Gastroesophageal sphincter (tissue), 3 donors: Measurements from ENCODE around the gene MCF2.

Source experiments
- POLR2AphosphoS5 ChIP-seq: sonication (generic); formaldehyde crosslinking; IDR thresholded peaks from one replicate; pipeline ENCODE4 v1.6.1; 2017; ENCODE audit warnings: antibody characterized with exemption
- TF ChIP-seq, protein P1 (sequence below), 4 experiments: fragments of 200-600 bp in 2 of 4; fragments of 450-650 bp in 2 of 4; sonication (generic) in 1 of 4; IDR thresholded peaks; one replicate each; pipeline ENCODE4 v1.5.1; 2017 to 2019; ENCODE audit warnings: antibody characterized with exemption in 4 of 4, mild to moderate bottlenecking in 2 of 4, moderate library complexity in 2 of 4

GRCh38 chrX:139751053-139751452 is 43.1 kb upstream of the MCF2 start:
- TF ChIP-seq, protein P1, sequence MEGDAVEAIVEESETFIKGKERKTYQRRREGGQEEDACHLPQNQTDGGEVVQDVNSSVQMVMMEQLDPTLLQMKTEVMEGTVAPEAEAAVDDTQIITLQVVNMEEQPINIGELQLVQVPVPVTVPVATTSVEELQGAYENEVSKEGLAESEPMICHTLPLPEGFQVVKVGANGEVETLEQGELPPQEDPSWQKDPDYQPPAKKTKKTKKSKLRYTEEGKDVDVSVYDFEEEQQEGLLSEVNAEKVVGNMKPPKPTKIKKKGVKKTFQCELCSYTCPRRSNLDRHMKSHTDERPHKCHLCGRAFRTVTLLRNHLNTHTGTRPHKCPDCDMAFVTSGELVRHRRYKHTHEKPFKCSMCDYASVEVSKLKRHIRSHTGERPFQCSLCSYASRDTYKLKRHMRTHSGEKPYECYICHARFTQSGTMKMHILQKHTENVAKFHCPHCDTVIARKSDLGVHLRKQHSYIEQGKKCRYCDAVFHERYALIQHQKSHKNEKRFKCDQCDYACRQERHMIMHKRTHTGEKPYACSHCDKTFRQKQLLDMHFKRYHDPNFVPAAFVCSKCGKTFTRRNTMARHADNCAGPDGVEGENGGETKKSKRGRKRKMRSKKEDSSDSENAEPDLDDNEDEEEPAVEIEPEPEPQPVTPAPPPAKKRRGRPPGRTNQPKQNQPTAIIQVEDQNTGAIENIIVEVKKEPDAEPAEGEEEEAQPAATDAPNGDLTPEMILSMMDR (IDR thresholded peaks at IDR 0.05) = no peak
- TF ChIP-seq POLR2AphosphoS5 = no peak
